HG03025 (cell line): ENCODE data around the gene KCNH3.
"Not testable (repeated sequence)": the region's sequence is repeated elsewhere in the genome, so short reads cannot be mapped to it uniquely, and the experiment has no call there.

ENCODE experiments used
- ATAC-seq: cut with Tn5 transposase; IDR thresholded peaks from one replicate; pipeline ENCODE4 v1.9.1; 2021; ENCODE audit warnings: mild to moderate bottlenecking, moderate library complexity; ENCODE audit not compliant: unreplicated experiment, low FRiP score

Gene KCNH3

DNA sequence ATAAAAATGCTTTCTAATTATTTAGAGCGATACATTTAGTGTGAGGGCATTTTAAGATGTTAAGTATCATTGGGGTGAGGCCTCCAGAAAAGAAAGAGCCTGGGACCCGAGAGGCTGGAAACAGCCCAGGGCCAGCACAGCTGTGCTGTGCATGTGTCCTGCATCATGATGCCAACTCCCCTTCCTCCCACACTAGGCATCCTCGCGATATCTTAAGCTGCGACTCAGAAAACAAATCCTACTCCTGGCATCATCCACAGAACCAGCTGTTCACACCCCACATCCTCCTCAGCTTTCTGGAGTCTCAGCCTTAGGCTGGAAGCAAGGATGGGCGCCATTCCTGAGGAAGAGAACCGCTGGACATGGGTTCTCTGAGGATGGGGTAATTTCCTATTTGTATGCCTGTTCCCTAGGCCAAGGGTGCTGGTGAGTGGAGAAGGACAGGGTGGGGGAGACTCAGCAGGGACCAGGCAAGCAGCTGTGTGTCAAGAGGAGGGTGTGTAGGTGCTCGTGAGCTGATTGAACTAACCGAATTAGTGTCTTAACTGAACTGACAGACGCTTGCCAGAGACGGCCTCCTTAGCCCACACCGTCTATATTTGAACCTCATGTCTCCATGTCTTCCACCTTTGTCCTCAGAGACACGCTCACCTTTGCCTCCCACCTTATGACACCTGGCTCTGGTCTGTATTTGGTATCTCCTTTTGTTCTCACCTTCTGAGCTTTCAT lies 44.7 kb downstream of the KCNH3 start:
- ATAC-seq: no peak

DNA sequence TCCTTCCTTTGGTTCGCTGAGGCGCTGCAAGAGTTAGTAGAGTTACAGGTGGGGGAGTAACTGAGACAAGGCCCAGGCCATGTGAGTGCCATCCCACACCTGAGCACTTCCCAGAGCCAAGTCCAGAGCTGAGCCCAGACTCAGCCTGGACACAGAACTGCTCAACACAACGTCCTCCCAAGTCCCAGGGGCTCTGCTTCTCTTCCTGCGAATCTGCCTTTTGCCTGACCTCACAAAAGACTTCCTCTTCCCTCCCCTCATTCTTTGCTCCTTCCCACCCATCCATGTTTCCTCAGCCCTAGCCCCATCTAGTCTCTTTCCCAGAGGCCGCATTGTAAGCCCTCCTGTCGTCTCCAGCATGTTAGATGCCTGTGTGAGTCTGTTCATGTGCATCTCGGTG lies 45.8 kb downstream of the KCNH3 start:
- no peak for ATAC-seq

DNA sequence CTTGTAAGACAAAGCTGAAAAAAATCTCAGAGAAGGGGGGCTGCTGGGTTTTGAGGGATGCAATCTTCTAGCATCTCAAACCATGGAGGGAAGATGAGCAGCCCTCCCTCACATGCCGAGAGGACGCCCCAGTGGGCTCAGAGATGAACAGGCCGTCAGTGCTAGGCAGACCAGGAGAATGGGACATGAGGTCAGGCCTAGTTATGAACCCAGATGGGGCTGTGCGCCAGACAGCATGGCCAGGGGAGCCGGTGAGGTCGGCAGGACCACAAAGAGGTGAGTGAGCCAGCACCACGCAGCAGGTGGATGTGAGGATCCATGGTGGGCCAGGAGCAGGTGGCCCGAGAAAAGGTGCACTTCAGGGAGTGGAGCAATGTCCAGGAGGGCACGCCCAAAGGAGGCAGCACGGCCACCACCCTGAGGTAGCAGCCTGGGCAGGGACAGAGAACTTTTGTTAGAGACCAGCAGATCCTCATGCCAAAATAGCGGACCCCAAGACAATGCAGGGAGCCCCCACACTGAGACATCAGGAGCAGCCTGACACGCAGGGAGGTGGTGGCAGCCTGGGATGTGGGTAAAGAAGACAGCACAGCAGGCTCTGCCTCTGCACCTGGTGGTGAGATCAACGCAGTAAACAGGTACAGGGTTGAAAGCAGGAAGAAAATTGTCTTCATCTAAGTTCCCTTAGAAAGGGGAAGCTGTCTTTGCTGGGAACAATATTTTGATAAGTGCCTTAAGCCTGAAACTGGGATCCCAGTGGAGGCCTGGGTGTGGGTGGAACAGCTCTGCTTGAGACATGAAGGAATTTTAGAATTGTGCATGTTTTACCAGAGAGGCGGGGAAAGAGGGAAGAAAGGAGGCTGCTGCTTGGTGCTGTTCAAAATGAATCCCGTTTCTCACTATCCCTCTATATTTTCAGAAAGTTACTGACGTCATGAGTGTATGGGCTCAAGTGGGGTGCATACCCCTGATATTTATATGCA lies 46.9 kb downstream of the KCNH3 start:
- no peak for ATAC-seq

DNA sequence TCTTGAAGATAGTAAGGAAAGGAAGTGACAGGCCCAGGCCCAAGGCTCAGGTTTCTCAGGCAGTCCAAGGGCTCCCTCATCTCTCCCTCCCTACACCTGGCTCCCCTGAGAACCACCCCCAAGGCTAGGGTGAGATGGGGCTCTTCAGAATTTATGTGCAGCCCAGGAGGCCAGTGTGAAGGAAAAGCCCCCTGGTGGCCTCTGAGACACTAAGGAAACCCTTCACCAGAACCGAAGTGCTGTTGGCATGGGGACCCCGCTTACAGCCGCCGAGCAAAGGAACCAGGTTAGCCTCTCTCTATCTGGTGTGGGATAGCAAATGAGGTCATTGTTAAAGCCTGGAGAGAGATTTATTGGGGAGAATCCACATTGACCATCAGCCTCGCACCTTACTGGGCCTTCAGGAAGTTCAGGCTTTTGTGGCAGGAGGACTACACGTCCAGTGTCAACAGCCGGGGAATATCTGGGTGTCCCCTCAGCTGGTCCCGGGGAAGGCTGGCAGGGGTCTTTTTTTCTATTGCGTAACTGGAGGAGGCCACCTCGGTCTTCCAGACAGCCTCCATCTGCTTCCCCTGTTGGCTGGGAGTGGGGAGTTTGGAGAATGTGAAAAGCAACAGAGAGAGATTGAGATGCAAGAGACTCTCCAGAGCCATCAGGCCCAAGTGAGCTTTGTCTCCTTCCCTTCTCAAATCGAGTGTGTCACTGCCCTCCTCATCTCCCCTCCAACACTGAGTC lies 48.5 kb downstream of the KCNH3 start:
- no peak for ATAC-seq

DNA sequence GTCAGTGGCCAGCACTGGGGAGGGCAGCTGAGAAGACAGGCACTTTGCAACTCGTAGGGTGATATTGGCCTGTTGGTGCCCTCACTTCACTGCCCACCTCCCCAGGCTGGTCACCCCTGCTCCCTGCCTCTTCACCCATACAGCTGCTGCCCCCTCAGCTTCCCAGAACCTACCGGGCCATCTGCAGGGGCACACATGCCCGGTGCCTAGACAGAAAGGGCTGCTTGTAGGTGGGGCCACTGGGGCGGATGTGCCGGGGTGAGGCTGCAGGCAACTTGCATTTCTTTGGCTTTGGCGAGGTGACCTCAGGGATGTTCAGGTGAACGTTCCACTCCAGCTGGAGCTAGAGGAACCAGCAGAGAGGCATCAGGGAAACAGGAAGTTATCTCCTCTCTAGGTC lies 49.5 kb downstream of the KCNH3 start:
- ATAC-seq: no peak

DNA sequence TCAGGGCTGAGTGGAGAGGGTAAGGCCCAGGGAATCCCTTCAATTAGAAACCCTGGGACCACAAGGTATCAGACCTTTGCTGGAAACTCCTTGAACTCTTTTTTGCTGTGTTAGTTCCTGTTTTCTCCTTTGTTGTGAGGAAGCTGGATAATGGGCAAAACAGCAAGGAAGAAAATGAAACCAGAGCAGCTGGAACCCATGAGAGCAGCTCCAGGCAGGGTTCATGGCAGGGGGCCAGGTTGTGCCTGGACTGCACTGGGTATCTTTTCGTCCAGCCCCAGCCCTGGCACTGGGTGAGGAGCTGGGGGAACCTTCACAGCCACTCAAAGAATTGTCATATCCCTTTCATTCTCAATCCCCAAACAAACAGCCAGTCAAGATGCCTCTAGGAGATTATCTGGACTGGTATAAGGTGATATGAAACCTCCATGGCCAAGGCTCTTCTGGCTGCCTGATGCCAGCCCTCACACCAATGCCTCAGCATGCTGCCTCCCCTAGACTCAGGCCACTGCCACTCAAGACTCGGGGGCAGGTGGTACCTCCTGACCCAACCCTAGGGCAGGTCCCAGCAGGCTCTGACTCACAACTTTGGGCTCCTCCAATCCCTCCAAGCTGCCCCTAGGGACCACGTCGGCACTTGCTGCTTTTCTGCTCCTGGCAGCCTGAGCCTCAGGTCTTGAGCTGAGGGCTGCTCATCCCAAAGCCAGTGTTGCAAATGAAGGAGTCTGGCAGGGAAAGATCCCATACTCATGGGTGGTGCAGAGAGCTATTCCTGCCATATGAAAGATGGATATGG lies 50.1 kb downstream of the KCNH3 start:
- no peak for ATAC-seq

DNA sequence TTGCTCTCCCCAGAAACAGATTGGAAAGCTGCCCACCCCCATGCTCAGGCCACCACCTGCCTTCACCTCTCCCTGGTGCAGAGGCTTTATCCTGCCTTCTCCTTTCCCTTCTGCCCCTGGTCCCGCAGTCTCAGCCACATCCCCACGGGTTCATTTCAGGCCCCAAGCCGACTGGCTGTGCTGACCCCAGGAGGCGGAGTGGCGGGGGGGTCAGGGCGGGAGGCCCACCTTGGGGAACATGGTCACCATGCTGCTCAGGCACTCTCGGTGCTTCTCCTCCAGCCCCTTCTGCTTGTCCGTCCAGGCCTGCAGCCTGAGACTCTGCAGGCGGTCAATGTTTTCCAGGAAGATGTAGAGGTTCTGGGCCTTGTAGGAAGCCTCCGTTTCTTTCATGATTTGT lies 59.7 kb downstream of the KCNH3 start:
- ATAC-seq: no peak

DNA sequence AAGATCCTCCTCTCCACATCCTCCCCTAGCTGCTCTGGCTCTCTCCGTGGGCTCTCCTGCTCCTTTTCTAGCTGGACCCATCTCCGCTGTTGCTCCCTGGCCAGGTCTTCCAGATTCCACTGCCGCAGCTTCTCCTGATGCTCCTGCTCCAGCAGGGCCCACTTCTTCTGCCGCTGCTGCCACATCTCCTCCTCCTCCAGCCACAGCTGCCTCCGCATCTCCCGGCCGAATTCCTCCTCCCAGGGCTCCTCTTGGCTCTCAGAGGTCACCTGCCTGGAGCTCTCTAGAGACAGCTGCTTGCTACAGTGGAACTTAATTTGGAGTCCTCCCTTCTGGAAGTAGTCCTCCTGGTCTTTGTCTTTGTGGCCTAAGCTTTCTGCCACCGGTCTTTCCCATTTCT lies 61.1 kb downstream of the KCNH3 start:
- no peak for ATAC-seq

DNA sequence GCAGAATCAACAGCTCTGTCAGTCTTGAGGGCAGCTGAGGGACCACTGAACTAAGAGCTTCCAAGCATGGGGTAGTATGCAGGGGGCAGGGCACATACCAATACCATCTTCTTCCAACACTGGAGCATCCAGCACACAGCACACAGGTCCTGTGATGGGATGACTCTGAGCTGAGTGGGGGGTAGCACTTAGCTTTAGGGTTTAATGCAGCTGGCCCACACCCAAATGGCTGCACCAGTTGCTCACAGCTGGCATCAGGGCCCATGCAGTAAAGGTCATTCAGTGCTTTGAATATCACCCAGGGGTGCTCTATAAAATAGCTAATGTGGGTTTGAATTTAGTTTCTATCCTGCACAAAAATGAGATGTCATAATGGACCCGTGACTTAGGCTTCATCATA lies 64.9 kb downstream of the KCNH3 start:
- ATAC-seq: no peak

DNA sequence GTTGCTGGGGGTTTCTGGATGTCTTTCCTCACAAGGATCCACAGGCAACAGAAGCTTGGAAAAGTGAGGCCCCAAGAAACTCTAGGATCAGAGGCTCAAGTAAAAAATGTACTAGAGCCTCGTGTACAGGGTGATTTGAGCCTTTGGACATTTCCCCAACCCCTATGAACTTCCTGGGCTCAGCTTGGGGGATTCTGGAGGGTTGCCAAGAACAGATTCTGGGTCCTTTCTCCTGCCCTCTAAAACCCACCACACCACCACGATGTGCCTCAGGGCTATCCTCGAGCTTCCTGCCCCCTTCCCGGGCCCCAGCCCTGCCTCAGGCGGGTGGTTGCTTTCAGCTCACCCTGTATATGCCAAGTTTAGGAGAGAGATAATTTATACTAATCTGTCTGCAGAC lies 66.0 kb downstream of the KCNH3 start:
- ATAC-seq: no peak

DNA sequence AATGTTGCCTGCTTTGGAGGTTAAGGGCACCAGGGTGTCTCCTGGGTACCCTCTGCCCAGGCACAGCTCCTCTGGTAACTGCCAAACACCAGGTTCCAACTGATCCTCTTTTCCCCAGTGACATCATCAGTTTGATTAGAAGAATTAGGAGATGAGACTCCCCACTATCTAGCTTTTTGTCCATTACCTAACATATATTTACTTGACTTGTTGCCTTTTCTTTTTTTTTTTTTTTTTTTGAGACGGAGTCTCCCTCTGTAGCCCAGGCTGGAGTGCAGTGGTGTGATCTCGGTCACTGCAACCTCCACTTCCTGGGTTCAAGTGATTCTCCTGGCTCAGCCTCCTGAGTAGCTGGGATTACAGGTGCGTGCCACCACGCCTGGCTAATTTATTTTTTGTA lies 66.7 kb downstream of the KCNH3 start, which contains the start of gene FAM186B:
Gene FAM186B, minus strand, starts transcription at position 101 of the 400 bp plus-strand sequence. CDS start 162 bp downstream, outside the sequence.
- not testable (repeated sequence) for ATAC-seq
